Osteocyte (in vitro differentiated cells): Measurements from ENCODE around the gene DHFR. TPM values are rescaled to one million over a fixed set of nuclear protein-coding genes. Genes with fewer than 3 reads are reported as not detected.

Experiments
- DNase-seq: peaks from one replicate; pipeline ENCODE4 v3.0.0; 2021; ENCODE audit warnings: mixed read lengths; ENCODE audit not compliant: unreplicated experiment; ENCODE audit errors: extremely low spot score
- H3K27ac Mint-ChIP-seq: one replicate; pipeline ENCODE4 v1.8.0; 2021; ENCODE audit warnings: mild to moderate bottlenecking, mixed read lengths; ENCODE audit not compliant: unreplicated experiment
- H3K27me3 Mint-ChIP-seq: one replicate; pipeline ENCODE4 v1.8.0; 2021; ENCODE audit warnings: mixed read lengths; ENCODE audit not compliant: unreplicated experiment
- H3K36me3 Mint-ChIP-seq: one replicate; pipeline ENCODE4 v1.8.0; 2021; ENCODE audit warnings: mixed read lengths; ENCODE audit not compliant: unreplicated experiment
- H3K4me1 Mint-ChIP-seq: one replicate; pipeline ENCODE4 v1.8.0; 2021; ENCODE audit warnings: mixed read lengths; ENCODE audit not compliant: unreplicated experiment
- H3K4me3 Mint-ChIP-seq: one replicate; pipeline ENCODE4 v1.8.0; 2021; ENCODE audit warnings: mild to moderate bottlenecking, moderate library complexity, mixed read lengths; ENCODE audit not compliant: unreplicated experiment
- H3K9me3 Mint-ChIP-seq: one replicate; pipeline ENCODE4 v1.8.0; 2021; ENCODE audit warnings: mixed read lengths; ENCODE audit not compliant: unreplicated experiment
- CTCF ChIP-seq: fragments of 200-600 bp; sonication (generic); IDR thresholded peaks from 2 replicates; pipeline ENCODE4 v1.5.0; 2021; ENCODE audit warnings: antibody characterized with exemption, mild to moderate bottlenecking, moderate library complexity
- total RNA-seq: library from RNA; stranded (reverse); gene quantifications from 2 replicates; pipeline ENCODE4 v1.2.1, GENCODE V29; 2021

The DHFR gene
- total RNA-seq, 1 donor from 2014 or later = 18.5 TPM

GRCh38 chr5:80620211-80620610 is 34.6 kb downstream of the DHFR start:
- H3K27ac Mint-ChIP-seq = no peak overlapping the region

GRCh38 chr5:80619086-80619485 is 35.7 kb downstream of the DHFR start:
- no peaks in the 10 kb centered on the region for H3K36me3 Mint-ChIP-seq
- no peaks in the 10 kb centered on the region for H3K9me3 Mint-ChIP-seq
- DNase-seq = no peak
- no peak overlapping the region for H3K27ac Mint-ChIP-seq
- H3K4me3 Mint-ChIP-seq = no peak overlapping the region
- no peaks in the 10 kb centered on the region for H3K27me3 Mint-ChIP-seq
- H3K4me1 Mint-ChIP-seq = peaks cover 5% of the 10 kb centered on the region
- no peak for TF ChIP-seq CTCF

More at GRCh38 chr5:80620211-80620610, 34.6 kb downstream of the DHFR start:
- no peak overlapping the region for H3K4me3 Mint-ChIP-seq
- H3K36me3 Mint-ChIP-seq = no peaks in the 10 kb centered on the region
- H3K27me3 Mint-ChIP-seq = no peaks in the 10 kb centered on the region
- DNase-seq = no peak
- H3K9me3 Mint-ChIP-seq = no peaks in the 10 kb centered on the region
- TF ChIP-seq CTCF = no peak
- peaks cover 5% of the 10 kb centered on the region for H3K4me1 Mint-ChIP-seq

GRCh38 chr5:80618438-80618837 is 36.3 kb downstream of the DHFR start:
- no peaks in the 10 kb centered on the region for H3K36me3 Mint-ChIP-seq
- no peak overlapping the region for H3K27ac Mint-ChIP-seq
- no peaks in the 10 kb centered on the region for H3K27me3 Mint-ChIP-seq
- no peak overlapping the region for H3K4me3 Mint-ChIP-seq
- no peak for TF ChIP-seq CTCF
- DNase-seq = no peak
- H3K9me3 Mint-ChIP-seq = no peaks in the 10 kb centered on the region
- H3K4me1 Mint-ChIP-seq = peaks cover 5% of the 10 kb centered on the region

GRCh38 chr5:80615266-80615914 is 39.4 kb downstream of the DHFR start:
- Mint-ChIP-seq H3K4me1 (peaks cover 5% of the 10 kb centered on the region), H3K4me3 (no peak overlapping the region), H3K27ac (no peak overlapping the region), H3K27me3 (no peaks in the 10 kb centered on the region), H3K9me3 (no peaks in the 10 kb centered on the region), H3K36me3 (no peaks in the 10 kb centered on the region)
- TF ChIP-seq CTCF = no peak
- DNase-seq = no peak

GRCh38 chr5:80609692-80610091 is 45.1 kb downstream of the DHFR start:
- no peaks in the 10 kb centered on the region for H3K36me3 Mint-ChIP-seq

More at GRCh38 chr5:80609692-80610091, 45.1 kb downstream of the DHFR start:
- Mint-ChIP-seq H3K27me3 (no peaks in the 10 kb centered on the region), H3K4me1 (no peaks in the 10 kb centered on the region), H3K27ac (no peak overlapping the region), H3K4me3 (no peak overlapping the region), H3K9me3 (peaks cover 9% of the 10 kb centered on the region)
- DNase-seq = no peak
- no peak for TF ChIP-seq CTCF
